ENCODE data around the gene ADAMTS12. TPM values are rescaled to one million over a fixed set of nuclear protein-coding genes. Genes with fewer than 3 reads are reported as not detected.

ADAMTS12 gene
- total RNA-seq, 1 experiment from 2014 or later = not detected

DNA sequence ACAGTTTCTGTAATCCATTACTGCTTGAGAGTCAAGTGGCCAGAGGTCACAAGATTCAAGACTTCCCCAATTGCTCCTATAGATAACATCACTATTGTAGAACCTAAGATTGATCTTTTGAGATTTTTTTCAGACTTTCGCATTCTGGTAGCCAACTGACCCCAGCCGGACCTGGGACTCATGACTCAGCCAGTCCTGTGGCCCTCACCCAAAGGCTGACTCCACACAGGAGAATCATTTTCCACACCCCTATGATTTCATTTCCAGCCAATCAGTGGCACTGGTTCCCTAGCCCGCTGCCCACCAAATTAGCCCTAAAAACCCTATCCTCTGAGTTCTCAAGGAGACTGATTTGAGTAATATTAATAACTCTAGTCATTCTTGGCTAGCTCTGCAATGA, 414.8 kb downstream of the ADAMTS12 start:
- CTCF ChIA-PET = interaction anchor here (0.9 kb wide), 1 partner anchor 457 kb away, joined by 3 read pairs; no protein-coding TSS in a partner anchor

GRCh38 chr5:33475706-33476105, 416.1 kb downstream of the ADAMTS12 start:
- DNase-seq (ENCODE audit: unreplicated experiment) = no peak
- no peaks in the 10 kb centered on the region for H3K9me3 Mint-ChIP-seq (ENCODE audit: unreplicated experiment)
- POLR2A ChIA-PET = no interaction called here
- no peak overlapping the region for H3K4me3 Mint-ChIP-seq (ENCODE audit: unreplicated experiment)
- H3K27me3 Mint-ChIP-seq (ENCODE audit: insufficient read depth, unreplicated experiment) = no peaks in the 10 kb centered on the region
- no TSS peak for BruUV-seq (replicated peaks)
- CTCF ChIA-PET = interaction anchor here (0.7 kb wide), 1 partner anchor 11 kb away, joined by 5 read pairs; no protein-coding TSS in a partner anchor
- intact Hi-C loops (cut with micrococcal nuclease) = loop anchor here (10.0 kb wide), 1 partner anchor 459 kb away; the partner anchor contains the start of gene RXFP3
- H3K4me1 Mint-ChIP-seq (ENCODE audit: insufficient read depth, unreplicated experiment) = no peaks in the 10 kb centered on the region
- TF ChIP-seq CTCF (IDR thresholded peaks at IDR 0.05; ENCODE audit: unreplicated experiment) = no peak
- no peak overlapping the region for H3K27ac Mint-ChIP-seq (ENCODE audit: low read depth, unreplicated experiment)
- peaks cover 85% of the 10 kb centered on the region for H3K36me3 Mint-ChIP-seq (ENCODE audit: insufficient read depth, unreplicated experiment)

More for the DNA sequence above, 414.8 kb downstream of the ADAMTS12 start:
- no TSS peak for BruUV-seq (replicated peaks)
- H3K36me3 Mint-ChIP-seq (ENCODE audit: insufficient read depth, unreplicated experiment) = peaks cover 73% of the 10 kb centered on the region
- no peaks in the 10 kb centered on the region for H3K4me1 Mint-ChIP-seq (ENCODE audit: insufficient read depth, unreplicated experiment)
- no peak for DNase-seq (ENCODE audit: unreplicated experiment)
- POLR2A ChIA-PET = no interaction called here
- no peak overlapping the region for H3K4me3 Mint-ChIP-seq (ENCODE audit: unreplicated experiment)
- intact Hi-C loops (cut with micrococcal nuclease) = loop anchor here (10.0 kb wide), 1 partner anchor 458 kb away; the partner anchor contains the start of gene RXFP3
- H3K27ac Mint-ChIP-seq (ENCODE audit: low read depth, unreplicated experiment) = peak overlapping the region; percentile 7
- TF ChIP-seq CTCF (IDR thresholded peaks at IDR 0.05; ENCODE audit: unreplicated experiment) = no peak
- no peaks in the 10 kb centered on the region for H3K27me3 Mint-ChIP-seq (ENCODE audit: insufficient read depth, unreplicated experiment)
- no peaks in the 10 kb centered on the region for H3K9me3 Mint-ChIP-seq (ENCODE audit: unreplicated experiment)

GRCh38 chr5:33474931-33475499, 416.8 kb downstream of the ADAMTS12 start:
- CTCF ChIA-PET = interaction anchor here (0.6 to 0.7 kb wide), 3 partner anchors 11 to 407 kb away, joined by 4 to 6 read pairs (median 5); no protein-coding TSS in a partner anchor
- no TSS peak for BruUV-seq (replicated peaks)
- H3K36me3 Mint-ChIP-seq (ENCODE audit: insufficient read depth, unreplicated experiment) = peaks cover 87% of the 10 kb centered on the region

More at GRCh38 chr5:33474931-33475499, 416.8 kb downstream of the ADAMTS12 start:
- no peak for TF ChIP-seq CTCF (IDR thresholded peaks at IDR 0.05; ENCODE audit: unreplicated experiment)
- no peaks in the 10 kb centered on the region for H3K9me3 Mint-ChIP-seq (ENCODE audit: unreplicated experiment)
- intact Hi-C loops (cut with micrococcal nuclease) = loop anchor here (10.0 kb wide), 1 partner anchor 460 kb away; the partner anchor contains the start of gene RXFP3
- H3K4me1 Mint-ChIP-seq (ENCODE audit: insufficient read depth, unreplicated experiment) = no peaks in the 10 kb centered on the region
- POLR2A ChIA-PET = no interaction called here
- DNase-seq (ENCODE audit: unreplicated experiment) = no peak
- no peak overlapping the region for H3K27ac Mint-ChIP-seq (ENCODE audit: low read depth, unreplicated experiment)
- no peaks in the 10 kb centered on the region for H3K27me3 Mint-ChIP-seq (ENCODE audit: insufficient read depth, unreplicated experiment)
- H3K4me3 Mint-ChIP-seq (ENCODE audit: unreplicated experiment) = no peak overlapping the region
